ENCODE data around the gene DOK3. TPM values are rescaled to one million over a fixed set of nuclear protein-coding genes. Genes with fewer than 3 reads are reported as not detected.
A peak's percentile ranks its signal among the peaks of the same experiment; 100 is the strongest.

Gene DOK3
- total RNA-seq, 3 donors from 2014 or later: 1.6 to 7.2 (median 6.6) TPM

GRCh38 chr5:177501874-177502678 is 7.5 kb downstream of the DOK3 start:
- Histone ChIP-seq H3K27ac (no peak overlapping the region), H3K4me1 (no peaks in the 10 kb centered on the region), H3K4me3 (no peak overlapping the region), H3K9me3 (no peaks in the 10 kb centered on the region), H3K36me3 (no peaks in the 10 kb centered on the region), H3K27me3 (no peaks in the 10 kb centered on the region)
- intact Hi-C loops (cut with DNase I; ENCODE audit: low total_unique reads): loop anchor here (5.0 kb wide), 1 partner anchor 100 kb away; the partner anchor contains the start of gene PFN3
- DNase-seq (ENCODE audit: low spot score in 2 of 2): no peak
- TF ChIP-seq POLR2A (IDR thresholded peaks at IDR 0.05) (no peak), POLR2AphosphoS5 (IDR thresholded peaks at IDR 0.05) (no peak)
- TF ChIP-seq, protein P1, sequence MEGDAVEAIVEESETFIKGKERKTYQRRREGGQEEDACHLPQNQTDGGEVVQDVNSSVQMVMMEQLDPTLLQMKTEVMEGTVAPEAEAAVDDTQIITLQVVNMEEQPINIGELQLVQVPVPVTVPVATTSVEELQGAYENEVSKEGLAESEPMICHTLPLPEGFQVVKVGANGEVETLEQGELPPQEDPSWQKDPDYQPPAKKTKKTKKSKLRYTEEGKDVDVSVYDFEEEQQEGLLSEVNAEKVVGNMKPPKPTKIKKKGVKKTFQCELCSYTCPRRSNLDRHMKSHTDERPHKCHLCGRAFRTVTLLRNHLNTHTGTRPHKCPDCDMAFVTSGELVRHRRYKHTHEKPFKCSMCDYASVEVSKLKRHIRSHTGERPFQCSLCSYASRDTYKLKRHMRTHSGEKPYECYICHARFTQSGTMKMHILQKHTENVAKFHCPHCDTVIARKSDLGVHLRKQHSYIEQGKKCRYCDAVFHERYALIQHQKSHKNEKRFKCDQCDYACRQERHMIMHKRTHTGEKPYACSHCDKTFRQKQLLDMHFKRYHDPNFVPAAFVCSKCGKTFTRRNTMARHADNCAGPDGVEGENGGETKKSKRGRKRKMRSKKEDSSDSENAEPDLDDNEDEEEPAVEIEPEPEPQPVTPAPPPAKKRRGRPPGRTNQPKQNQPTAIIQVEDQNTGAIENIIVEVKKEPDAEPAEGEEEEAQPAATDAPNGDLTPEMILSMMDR (IDR thresholded peaks at IDR 0.05): no peak

- Histone ChIP-seq H3K9me3 (no peaks in the 10 kb centered on the region), H3K4me1 (peaks cover 0 to 4% of the 10 kb centered on the region in 2 donors), H3K27me3 (no peaks in the 10 kb centered on the region), H3K27ac (no peak overlapping the region), H3K36me3 (no peaks in the 10 kb centered on the region), H3K4me3 (no peak overlapping the region)
- DNase-seq (ENCODE audit: low spot score in 2 of 2): peak; percentile 78 to 86
- intact Hi-C loops (cut with DNase I; ENCODE audit: low total_unique reads): loop anchor here (5.0 kb wide), 1 partner anchor 99 kb away; the partner anchor contains the start of gene PFN3
- TF ChIP-seq POLR2AphosphoS5 (IDR thresholded peaks at IDR 0.05): no peak
- TF ChIP-seq POLR2A (IDR thresholded peaks at IDR 0.05): no peak
- TF ChIP-seq, protein P1 (IDR thresholded peaks at IDR 0.05): peak; percentile 60 to 88 (median 87)
These were observed 8.7 kb downstream of the DOK3 start for GRCh38 chr5:177500685-177501522.

DNA sequence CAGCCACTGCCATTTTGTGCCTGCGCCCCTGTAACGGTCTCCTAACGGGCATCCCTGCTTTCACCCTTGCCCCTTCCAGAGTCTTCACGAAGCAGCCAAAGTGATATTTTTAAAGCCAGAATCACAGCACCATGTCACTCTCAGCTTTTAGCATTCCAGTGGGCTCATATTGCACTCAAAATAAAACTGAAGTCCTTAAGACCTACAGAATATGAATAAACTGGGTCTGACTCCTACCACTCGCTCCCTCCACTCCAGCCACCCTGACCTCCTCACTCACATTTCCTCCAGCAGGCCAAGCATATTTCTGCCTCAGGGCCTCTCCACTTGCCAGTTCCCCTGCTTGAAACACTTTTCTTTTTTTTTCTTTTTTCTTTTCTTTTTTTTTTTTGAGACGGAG is 9.8 kb downstream of the DOK3 start:
- H3K27me3 ChIP-seq: no peaks in the 10 kb centered on the region
- H3K4me1 ChIP-seq: peaks cover 0 to 5% of the 10 kb centered on the region in 2 donors
- H3K36me3 ChIP-seq: no peaks in the 10 kb centered on the region
- DNase-seq (ENCODE audit: low spot score in 2 of 2): no peak
- intact Hi-C loops (cut with DNase I; ENCODE audit: low total_unique reads): loop anchor here (5.0 kb wide), 1 partner anchor 98 kb away; the partner anchor contains the start of gene PFN3
- H3K9me3 ChIP-seq: no peaks in the 10 kb centered on the region
- H3K4me3 ChIP-seq: no peak overlapping the region
- TF ChIP-seq, protein P1 (IDR thresholded peaks at IDR 0.05): no peak
- H3K27ac ChIP-seq: no peak overlapping the region

- peaks cover 0 to 13% of the 10 kb centered on the region in 2 donors for H3K4me1 ChIP-seq
- peak overlapping the region; percentile 85 to 94 for H3K27ac ChIP-seq
- H3K9me3 ChIP-seq: no peaks in the 10 kb centered on the region
- no peaks in the 10 kb centered on the region for H3K27me3 ChIP-seq
- H3K36me3 ChIP-seq: no peaks in the 10 kb centered on the region
- intact Hi-C loops (cut with DNase I; ENCODE audit: low total_unique reads): no loop called here
- TF ChIP-seq, protein P1 (IDR thresholded peaks at IDR 0.05): peak in 1 of 3 donors; percentile 3
- TF ChIP-seq POLR2A (IDR thresholded peaks at IDR 0.05): no peak
- peak overlapping the region; percentile 67 to 75 (median 74) for H3K4me3 ChIP-seq
- DNase-seq (ENCODE audit: low spot score in 2 of 2): no peak
These were observed 11.4 kb downstream of the DOK3 start for GRCh38 chr5:177498013-177498787.
